Upper lobe of right lung (tissue), 1 donor: Measurements from ENCODE around the gene OPCML. TPM values are rescaled to one million over a fixed set of nuclear protein-coding genes. Genes with fewer than 3 reads are reported as not detected.

Experiments
- ATAC-seq: fragments of 200-7000 bp; cut with Tn5 transposase; one replicate; pipeline ENCODE4 v1.9.1; 2020; ENCODE audit warnings: mild to moderate bottlenecking, moderate library complexity
- DNase-seq: peaks from one replicate; pipeline ENCODE4 v3.0.0-alpha.2; 2020
- H3K27ac ChIP-seq: fragments of 200-600 bp; one replicate; pipeline ENCODE4 v1.8.0; 2022
- H3K27me3 ChIP-seq: fragments of 200-600 bp; one replicate; pipeline ENCODE4 v1.8.0; 2022; ENCODE audit warnings: mild to moderate bottlenecking
- H3K36me3 ChIP-seq: fragments of 200-600 bp; one replicate; pipeline ENCODE4 v1.8.0; 2022
- H3K4me1 ChIP-seq: fragments of 200-600 bp; one replicate; pipeline ENCODE4 v1.8.0; 2022
- H3K4me3 ChIP-seq: fragments of 200-600 bp; one replicate; pipeline ENCODE4 v1.8.0; 2022; ENCODE audit warnings: mild to moderate bottlenecking
- H3K9me3 ChIP-seq: fragments of 200-600 bp; one replicate; pipeline ENCODE4 v1.8.0; 2022
- CTCF ChIP-seq: fragments of 200-600 bp; IDR thresholded peaks from one replicate; pipeline ENCODE4 v1.8.0; 2022; ENCODE audit warnings: antibody characterized with exemption
- intact Hi-C: fragments of 100-400 bp; cut with DNase I; formaldehyde crosslinking; loops from one replicate; pipeline ENCODE4 v1.11.0; 2022
- total RNA-seq: library from RNA; stranded (reverse); fragmentation: NEBNext Ultra II Directional; extraction: Animal tissue kit (Norgen Biotek cat#: 25700); gene quantifications from one replicate; pipeline ENCODE4 v1.2.1, GENCODE V29; 2021
- donor health status: DM: no; HTN: yes; CAD: no; lungs with severe emphysema.

OPCML gene
- total RNA-seq, 1 donor from 2014 or later, result not detected

GRCh38 chr11:133197425-133197824, 334.9 kb downstream of the OPCML start:
- H3K27ac ChIP-seq, result no peak overlapping the region
- H3K27me3 ChIP-seq, result no peaks in the 10 kb centered on the region
- DNase-seq (no peak), ATAC-seq (no peak)
- no peaks in the 10 kb centered on the region for H3K9me3 ChIP-seq
- no peaks in the 10 kb centered on the region for H3K36me3 ChIP-seq
- no peaks in the 10 kb centered on the region for H3K4me1 ChIP-seq
- no peak for TF ChIP-seq CTCF
- intact Hi-C loops, result no loop called here
- H3K4me3 ChIP-seq, result no peak overlapping the region

DNA sequence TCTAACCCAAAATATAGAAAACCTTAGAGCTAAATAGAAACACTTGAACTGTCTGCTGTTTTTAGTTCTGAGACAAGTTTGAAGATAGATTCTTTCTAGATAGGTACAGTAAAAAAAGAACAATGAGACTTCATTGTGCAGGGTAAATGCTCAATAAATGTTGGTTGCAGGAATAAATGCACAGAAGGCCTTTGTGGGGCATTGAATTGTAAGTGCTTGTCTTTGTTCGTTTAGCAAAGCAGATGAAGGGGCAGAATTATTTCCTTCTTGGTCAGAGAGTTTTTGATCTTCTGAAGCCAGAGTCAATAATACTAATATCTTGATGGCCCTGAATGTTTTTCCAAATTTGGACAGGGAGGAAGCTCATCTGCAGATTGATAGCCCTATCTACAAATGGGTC, 340.4 kb downstream of the OPCML start:
- Histone ChIP-seq H3K4me1 (no peaks in the 10 kb centered on the region), H3K4me3 (no peak overlapping the region), H3K9me3 (no peaks in the 10 kb centered on the region), H3K27me3 (no peaks in the 10 kb centered on the region), H3K36me3 (no peaks in the 10 kb centered on the region), H3K27ac (no peak overlapping the region)
- ATAC-seq (no peak), DNase-seq (no peak)
- intact Hi-C loops, result no loop called here
- TF ChIP-seq CTCF, result no peak

GRCh38 chr11:133181667-133182066, 350.6 kb downstream of the OPCML start:
- H3K27me3 ChIP-seq, result no peaks in the 10 kb centered on the region
- intact Hi-C loops, result no loop called here
- TF ChIP-seq CTCF, result no peak
- DNase-seq (no peak), ATAC-seq (no peak)
- no peaks in the 10 kb centered on the region for H3K9me3 ChIP-seq
- no peaks in the 10 kb centered on the region for H3K36me3 ChIP-seq
- no peak overlapping the region for H3K4me3 ChIP-seq
- H3K4me1 ChIP-seq, result no peaks in the 10 kb centered on the region
- H3K27ac ChIP-seq, result no peak overlapping the region

GRCh38 chr11:133181066-133181465, 351.2 kb downstream of the OPCML start:
- H3K27me3 ChIP-seq, result no peaks in the 10 kb centered on the region
- no peaks in the 10 kb centered on the region for H3K9me3 ChIP-seq
- intact Hi-C loops, result no loop called here
- no peak for TF ChIP-seq CTCF
- H3K4me3 ChIP-seq, result no peak overlapping the region
- H3K27ac ChIP-seq, result no peak overlapping the region
- DNase-seq (no peak), ATAC-seq (no peak)
- no peaks in the 10 kb centered on the region for H3K4me1 ChIP-seq
- H3K36me3 ChIP-seq, result no peaks in the 10 kb centered on the region

DNA sequence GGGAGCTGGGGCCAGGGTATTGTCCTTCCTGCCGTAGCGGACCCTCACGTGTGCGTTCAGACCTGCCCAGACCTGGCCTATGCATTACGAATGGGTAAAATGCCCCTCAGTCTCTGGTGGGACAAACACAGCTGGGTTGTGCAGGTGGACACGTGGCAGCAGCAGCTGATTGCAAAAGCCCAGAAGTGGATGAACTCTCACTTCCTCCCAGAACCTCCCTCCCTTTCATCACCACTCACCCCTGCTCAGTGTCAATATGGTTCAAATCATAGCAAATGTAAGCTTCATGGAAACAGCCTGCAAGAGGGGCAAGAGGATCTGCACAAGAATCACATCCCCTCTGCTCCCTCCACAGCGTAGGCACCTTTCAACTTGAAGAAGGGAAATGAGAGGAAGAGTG, 352.1 kb downstream of the OPCML start:
- intact Hi-C loops, result no loop called here
- no peak for TF ChIP-seq CTCF

DNA sequence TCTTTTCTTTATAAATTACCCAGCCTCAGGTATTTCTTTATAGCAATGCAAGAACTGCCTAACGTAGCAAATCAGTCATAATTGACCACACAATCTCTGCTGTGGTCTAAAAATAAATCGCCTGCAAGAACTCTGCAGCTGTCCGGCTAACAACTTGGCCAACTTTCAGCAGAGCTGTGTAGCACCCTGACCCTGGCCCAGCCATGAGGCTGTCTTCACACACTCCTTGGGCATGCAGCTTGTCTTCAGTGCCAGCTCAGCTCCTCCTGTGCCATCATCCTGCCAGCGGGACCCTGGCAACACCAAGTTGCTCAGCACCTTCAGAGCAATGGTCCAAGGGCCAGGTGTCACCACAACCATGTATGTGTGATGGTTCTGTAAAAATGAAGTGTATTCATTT, 355.6 kb downstream of the OPCML start:
- ATAC-seq (no peak), DNase-seq (no peak)
- Histone ChIP-seq H3K4me3 (no peak overlapping the region), H3K36me3 (no peaks in the 10 kb centered on the region), H3K4me1 (no peaks in the 10 kb centered on the region), H3K27me3 (no peaks in the 10 kb centered on the region), H3K27ac (no peak overlapping the region), H3K9me3 (no peaks in the 10 kb centered on the region)
- TF ChIP-seq CTCF, result no peak
- intact Hi-C loops, result no loop called here

More for the DNA sequence above, 352.1 kb downstream of the OPCML start:
- no peak overlapping the region for H3K4me3 ChIP-seq
- H3K27me3 ChIP-seq, result no peaks in the 10 kb centered on the region
- no peaks in the 10 kb centered on the region for H3K4me1 ChIP-seq
- no peak for DNase-seq
- peak; percentile 36 for ATAC-seq
- H3K9me3 ChIP-seq, result no peaks in the 10 kb centered on the region
- H3K36me3 ChIP-seq, result no peaks in the 10 kb centered on the region
- no peak overlapping the region for H3K27ac ChIP-seq
